GM06990 (cell line): ENCODE measurements around the gene VSTM2L.

Experiments
- DNase-seq: peaks from one replicate; pipeline ENCODE4 v3.0.0-alpha.2; 2011; ENCODE audit not compliant: insufficient read length; ENCODE audit errors: extremely low read depth
- H3K27me3 ChIP-seq: replicated peaks from 2 replicates; pipeline ENCODE4 v1.6.0; 2011; ENCODE audit warnings: low read length; ENCODE audit not compliant: control insufficient read depth, insufficient read depth
- H3K36me3 ChIP-seq: 2 replicates; pipeline ENCODE4 v1.5.1; 2011; ENCODE audit warnings: low read length; ENCODE audit not compliant: control insufficient read depth, insufficient read depth
- H3K4me3 ChIP-seq: replicated peaks from 2 replicates; pipeline ENCODE4 v1.5.1; 2011; ENCODE audit warnings: low read depth, mild to moderate bottlenecking, control low read depth, low read length
- TF ChIP-seq, protein P1 (sequence below): IDR thresholded peaks from 2 replicates; pipeline ENCODE4 v1.5.1; 2011; ENCODE audit warnings: low read length, control low read depth, mild to moderate bottlenecking, inconsistent platforms; ENCODE audit not compliant: insufficient read depth, poor library complexity, severe bottlenecking

The VSTM2L gene

DNA sequence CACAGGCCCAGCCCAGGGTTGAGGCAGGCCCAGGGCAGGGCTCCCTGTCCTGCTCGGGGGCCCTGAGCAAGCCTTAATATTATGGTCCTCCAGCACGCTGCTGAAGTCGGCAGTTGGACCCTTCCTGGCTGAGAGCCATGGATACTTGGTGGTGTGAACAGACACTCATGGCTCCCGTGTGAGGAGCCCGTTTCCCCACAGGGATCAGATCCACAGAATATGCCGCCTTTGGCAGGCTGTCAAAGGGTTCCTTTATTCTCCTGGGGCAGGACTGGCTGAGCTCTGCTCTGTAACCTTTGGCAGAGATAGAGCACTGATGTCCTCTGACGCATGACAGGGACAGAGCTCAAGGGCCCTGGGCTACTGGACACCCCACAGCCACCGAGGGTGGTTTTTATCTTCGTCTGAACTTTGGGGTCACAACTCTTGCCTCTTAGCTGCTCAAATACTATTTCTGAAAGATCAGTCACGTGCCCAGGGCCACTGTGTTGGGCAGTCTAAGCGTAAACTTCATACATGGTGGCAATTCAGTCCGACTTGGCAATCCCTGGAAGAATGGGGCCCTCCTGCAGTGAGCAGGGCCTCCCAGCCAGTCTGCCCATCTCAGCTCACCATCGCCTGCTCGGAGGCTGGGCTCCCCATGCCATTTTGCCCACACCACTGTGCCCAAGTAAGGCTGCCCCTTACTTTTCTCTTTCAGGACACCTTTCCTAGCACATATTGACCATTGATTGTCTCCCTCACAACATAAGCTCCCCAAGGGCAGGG is 81.3 kb downstream of the VSTM2L start:
- DNase-seq = no peak
- TF ChIP-seq, protein P1, sequence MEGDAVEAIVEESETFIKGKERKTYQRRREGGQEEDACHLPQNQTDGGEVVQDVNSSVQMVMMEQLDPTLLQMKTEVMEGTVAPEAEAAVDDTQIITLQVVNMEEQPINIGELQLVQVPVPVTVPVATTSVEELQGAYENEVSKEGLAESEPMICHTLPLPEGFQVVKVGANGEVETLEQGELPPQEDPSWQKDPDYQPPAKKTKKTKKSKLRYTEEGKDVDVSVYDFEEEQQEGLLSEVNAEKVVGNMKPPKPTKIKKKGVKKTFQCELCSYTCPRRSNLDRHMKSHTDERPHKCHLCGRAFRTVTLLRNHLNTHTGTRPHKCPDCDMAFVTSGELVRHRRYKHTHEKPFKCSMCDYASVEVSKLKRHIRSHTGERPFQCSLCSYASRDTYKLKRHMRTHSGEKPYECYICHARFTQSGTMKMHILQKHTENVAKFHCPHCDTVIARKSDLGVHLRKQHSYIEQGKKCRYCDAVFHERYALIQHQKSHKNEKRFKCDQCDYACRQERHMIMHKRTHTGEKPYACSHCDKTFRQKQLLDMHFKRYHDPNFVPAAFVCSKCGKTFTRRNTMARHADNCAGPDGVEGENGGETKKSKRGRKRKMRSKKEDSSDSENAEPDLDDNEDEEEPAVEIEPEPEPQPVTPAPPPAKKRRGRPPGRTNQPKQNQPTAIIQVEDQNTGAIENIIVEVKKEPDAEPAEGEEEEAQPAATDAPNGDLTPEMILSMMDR = no peak
- Histone ChIP-seq H3K27me3 (no peaks in the 10 kb centered on the region), H3K4me3 (no peak overlapping the region), H3K36me3 (peaks cover 8% of the 10 kb centered on the region)

DNA sequence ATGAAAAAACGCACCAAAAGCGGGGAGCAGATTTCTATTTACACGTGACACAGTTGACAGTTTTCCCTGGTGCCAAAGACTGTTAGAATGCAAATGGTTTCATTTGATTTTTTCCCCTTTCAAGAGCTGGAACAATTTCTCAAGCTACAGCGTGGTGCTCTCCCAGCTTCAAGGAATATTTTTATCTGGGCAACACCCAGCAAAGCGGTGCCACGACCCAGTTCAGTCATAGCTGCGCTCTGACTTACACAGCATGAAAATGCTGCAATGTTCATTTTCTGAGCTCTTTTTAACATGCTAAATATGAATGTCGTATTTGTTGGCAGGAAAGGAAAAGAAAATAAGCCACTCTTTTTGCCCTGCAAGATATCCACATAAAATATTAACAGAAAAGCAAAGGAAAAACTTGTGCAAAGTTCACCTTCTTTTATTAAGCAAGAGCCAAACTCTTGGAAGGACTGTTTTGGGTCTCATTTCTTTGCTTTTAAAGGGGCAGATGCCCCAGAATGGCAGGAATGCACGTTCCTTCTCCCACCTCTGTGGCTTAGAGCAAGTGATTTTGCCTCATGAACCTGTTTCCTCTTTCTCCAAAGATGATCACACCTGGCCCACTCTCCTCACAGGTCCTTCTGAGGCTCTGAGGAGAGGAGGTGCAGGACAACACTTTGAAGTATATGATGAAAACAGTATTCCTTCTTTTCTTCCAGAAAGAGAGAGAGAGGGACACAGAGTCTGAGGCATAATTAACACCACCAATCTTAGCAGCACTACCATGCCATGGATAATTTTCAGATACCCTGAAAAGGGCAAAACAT is 83.3 kb downstream of the VSTM2L start:
- no peak for DNase-seq
- Histone ChIP-seq H3K27me3 (no peaks in the 10 kb centered on the region), H3K4me3 (no peak overlapping the region), H3K36me3 (peaks cover 8% of the 10 kb centered on the region)
- TF ChIP-seq, protein P1 = no peak

DNA sequence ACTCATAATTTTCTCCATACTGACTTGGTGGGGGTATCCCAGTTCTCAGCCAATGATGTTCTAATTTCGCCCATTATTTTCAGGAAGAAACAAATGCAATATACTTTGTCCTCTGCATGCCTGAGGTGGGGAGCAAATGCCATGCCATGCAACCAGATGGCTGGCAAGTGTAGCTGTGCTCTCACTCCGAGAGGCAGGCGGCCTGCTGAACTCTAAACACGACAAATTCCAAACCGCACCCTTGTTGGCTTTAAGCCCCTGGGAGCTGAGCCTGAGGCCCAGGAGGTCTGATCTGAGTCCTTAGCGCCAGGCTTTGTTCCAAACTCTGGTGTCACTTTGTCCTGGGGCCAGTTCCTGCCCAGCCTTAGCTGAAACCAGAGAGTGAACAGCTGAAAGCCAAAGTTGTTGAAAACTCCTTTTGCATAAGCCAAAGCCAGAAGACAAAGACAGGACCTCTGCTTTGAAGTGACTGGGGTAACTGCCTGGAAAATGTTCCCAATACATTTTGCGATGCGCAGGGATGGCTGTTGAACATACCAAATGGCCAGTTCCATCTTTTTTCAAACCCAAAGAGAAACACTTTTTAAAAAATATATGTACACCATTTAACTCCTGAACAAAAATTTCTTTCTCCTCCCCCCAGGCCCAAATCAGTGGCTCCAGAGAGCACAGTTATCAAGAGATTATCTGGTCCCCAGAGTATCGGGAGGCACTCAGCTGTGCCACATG is 84.1 kb downstream of the VSTM2L start:
- TF ChIP-seq, protein P1 = no peak
- H3K4me3 ChIP-seq = no peak overlapping the region
- no peak for DNase-seq
- H3K27me3 ChIP-seq = no peaks in the 10 kb centered on the region
- peaks cover 8% of the 10 kb centered on the region for H3K36me3 ChIP-seq

DNA sequence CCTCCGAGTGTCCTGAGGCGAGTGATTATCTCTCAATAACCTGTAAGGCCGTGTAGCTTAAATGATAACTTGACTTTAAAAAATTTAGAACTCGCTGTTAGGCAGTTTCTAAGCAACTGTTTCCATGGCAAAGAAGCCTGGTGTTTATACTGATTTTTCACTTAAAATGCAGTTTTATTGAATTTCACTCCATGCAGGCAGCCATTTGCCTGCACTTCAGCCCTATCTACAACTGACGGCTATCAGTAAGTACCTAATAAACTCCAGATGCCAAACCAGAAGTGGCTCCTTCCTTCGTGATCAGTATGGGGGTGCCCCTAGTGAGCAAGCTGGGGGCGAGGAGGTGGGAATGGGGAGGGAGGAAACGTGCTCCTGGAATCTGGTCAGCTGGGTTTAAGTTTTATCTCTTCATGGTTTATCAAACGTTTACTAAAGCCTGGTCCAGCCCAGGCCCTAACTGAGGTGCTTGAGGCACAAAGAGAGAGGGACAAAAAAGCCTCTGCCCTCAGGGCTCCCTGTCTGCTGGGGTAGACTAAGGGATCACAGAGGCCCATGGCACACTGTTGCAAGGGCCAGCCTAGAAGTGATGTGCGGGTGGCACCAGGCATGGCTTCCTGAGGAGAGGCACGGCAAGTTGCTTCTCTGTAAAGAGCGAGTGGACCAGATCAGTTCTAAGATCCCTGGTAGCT is 84.8 kb downstream of the VSTM2L start:
- Histone ChIP-seq H3K36me3 (peaks cover 8% of the 10 kb centered on the region), H3K4me3 (no peak overlapping the region), H3K27me3 (no peaks in the 10 kb centered on the region)
- no peak for DNase-seq
- TF ChIP-seq, protein P1 = no peak

DNA sequence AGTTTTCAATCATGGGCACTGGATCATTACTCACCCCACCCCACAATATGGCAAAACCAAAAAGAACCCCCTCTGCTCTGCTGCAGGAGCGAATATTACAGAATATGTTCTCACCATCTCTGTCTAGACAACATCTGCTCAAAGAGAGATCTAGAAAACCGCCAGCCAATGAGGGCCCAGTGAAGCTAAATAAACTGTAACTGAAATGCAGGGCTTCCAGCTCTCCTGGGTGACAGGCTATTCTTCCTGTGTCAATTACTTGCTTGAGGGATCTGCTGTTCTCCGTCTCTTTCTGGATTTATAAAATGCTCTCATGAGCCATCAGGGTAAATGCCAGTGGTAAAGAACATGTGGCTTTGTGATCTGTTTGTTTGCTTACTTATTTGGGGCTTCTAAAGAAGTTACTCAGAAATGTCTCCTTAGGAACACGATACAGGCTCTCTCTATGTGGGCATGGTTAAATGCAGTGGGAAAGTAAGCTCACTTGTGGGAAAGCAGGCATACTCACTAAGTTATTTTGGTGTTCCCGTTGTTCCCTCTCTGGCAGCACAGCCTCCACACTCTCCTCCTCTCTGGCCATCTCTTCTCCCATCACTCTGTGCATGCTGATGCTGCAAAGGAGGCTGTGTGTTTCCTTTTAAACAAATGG is 85.5 kb downstream of the VSTM2L start:
- no peaks in the 10 kb centered on the region for H3K27me3 ChIP-seq
- H3K4me3 ChIP-seq = no peak overlapping the region
- TF ChIP-seq, protein P1 = no peak
- H3K36me3 ChIP-seq = peaks cover 8% of the 10 kb centered on the region
- no peak for DNase-seq
